GM21576 (cell line): ENCODE measurements around the gene TAS2R16.
"Not testable (repeated sequence)": the region's sequence is repeated elsewhere in the genome, so short reads cannot be mapped to it uniquely, and the experiment has no call there.

Source experiments
- ATAC-seq: cut with Tn5 transposase; IDR thresholded peaks from one replicate; pipeline ENCODE4 v1.9.1; 2021; ENCODE audit warnings: mild to moderate bottlenecking, moderate library complexity; ENCODE audit not compliant: unreplicated experiment

The TAS2R16 gene

DNA sequence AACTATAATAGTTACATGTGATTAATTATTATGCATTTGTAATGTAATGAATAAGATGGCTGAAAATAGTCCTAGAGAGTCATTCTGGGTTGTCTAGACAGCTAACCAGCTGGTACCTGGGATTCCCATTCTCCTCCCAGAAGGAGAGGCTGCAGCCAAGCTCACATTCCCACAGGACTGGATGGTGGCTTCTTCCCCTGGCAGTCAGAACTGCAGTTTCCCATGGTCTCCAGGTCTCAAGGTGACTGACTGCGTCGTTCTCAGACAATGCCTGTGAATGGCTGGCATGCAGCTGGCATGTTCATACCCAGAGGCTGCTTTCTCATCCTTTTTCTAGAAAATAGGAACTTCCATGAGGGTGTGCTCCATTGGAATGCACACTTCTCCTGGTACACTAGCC lies 21.3 kb downstream of the TAS2R16 start:
- ATAC-seq = no peak

GRCh38 chr7:122972056-122972455 lies 23.4 kb downstream of the TAS2R16 start:
- ATAC-seq = no peak

DNA sequence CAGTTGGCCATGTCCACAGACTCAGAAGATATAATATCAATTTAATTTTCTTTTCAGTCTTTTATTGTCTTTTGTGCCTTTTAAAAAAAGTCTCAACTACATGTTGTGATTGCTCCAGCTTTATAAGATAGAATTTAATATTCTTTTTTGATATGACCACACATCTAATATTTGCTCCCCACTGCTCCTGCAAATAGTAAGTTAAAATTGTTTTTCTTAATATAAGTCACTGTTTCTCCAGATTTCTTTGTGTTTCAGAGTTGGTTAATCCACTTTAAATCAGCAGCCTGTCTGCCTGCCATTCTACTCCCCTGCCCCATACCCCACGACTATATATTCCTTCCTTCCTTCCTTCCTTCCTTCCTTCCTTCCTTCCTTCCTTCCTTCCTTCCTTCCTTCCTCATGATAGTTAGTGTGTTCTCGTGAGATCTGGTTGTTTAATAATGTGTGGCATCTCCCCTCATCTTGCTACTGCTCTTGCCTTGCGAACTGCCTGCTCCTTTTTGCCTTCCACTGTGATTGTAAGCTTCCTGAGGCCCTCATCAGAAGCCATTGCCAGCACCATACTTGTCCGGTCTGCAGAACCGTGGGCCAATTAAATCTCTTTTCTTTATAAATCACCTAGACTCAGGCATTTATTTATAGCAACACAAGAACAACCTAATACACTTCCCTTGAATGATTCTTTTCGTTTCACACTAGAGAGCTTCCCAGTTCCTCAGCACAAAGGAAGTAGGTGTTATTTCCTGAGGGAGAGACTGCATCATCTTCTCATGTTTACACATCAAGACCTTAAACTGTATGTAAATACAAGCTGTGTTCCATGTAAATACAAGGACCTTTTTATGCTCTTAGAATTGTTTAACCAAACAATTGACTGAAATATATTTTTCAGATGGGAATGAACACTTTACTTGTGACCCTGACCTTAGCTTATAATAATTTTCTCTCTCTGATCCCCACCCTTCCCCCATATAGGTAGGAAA lies 24.5 kb downstream of the TAS2R16 start:
- ATAC-seq = no peak

DNA sequence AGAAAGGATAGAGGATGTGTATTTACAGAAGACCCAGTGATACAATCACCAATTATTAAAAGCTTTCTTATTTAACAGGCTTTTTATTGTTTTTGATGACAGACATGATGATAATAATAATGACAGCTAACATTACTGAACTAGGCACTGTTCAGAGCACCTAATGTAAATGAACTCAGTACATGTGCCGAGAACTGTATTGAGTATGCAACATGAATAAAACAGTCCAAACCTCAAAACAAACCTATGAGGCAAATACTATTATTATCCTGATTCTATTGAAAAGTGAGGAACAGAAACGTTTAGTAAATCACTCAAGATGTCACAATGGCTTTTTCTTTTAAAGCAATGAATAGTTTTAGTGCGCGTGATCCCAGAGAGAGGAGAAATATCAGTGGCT lies 27.1 kb downstream of the TAS2R16 start:
- no peak for ATAC-seq

DNA sequence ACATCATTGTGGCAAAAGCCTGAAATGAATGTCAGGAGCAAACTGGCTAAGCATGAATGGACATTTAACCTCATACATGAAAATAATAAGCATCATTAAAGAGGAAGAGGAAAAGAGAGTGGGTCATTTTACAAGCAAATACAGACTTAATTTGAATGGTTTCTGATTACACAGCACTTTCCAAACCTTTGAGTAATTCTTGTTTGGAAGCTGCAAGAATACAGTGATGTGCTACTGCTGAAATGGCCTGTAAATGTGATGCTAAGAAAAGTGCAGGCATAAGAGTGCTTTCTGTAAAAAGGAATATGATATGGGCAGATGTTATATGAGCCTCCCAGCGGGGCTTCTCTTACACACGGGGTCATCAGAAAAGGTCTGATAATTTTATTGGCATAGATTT lies 30.2 kb downstream of the TAS2R16 start:
- no peak for ATAC-seq

- not testable (repeated sequence) for ATAC-seq
Observed at GRCh38 chr7:122953678-122954077, 41.8 kb downstream of the TAS2R16 start.

DNA sequence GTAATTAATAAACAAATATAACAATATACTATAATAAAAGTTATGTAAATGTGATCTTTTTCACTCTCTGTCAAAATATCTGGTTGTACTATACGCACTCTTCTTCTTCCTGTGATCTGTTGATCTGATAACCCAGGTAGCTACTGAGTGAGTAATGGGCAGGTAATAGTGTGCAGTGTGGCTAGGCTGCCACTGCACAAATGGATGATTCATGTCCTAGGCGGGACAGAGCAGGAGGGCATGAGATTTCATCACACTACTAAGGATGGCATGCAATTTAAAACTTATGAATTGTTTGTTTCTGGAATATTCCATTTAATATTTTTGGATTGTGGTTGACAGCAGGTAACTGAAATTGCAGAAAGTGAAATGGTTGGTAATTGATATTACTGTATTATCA lies 44.5 kb downstream of the TAS2R16 start:
- ATAC-seq = no peak

DNA sequence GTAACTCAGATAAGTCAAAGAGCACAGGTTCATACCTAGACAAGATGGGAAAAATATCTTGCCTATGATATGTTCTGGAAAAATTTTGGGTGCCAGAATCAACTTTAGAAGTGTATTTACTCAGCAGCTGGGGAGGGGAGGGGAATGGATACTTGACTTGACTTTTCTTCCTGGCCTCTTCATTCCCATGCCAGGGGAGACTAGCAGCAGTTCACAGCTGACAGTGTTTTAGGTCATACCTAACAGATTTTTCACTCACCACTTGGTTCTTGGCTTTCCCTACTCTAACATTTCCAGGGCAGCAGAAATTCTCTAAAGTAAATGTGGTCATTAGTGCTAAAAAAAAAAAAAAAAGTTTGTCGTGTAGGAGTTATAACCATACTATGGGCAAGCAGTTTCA lies 46.3 kb downstream of the TAS2R16 start:
- ATAC-seq = no peak
